GM12878 (cell line): Measurements from ENCODE around the gene DENND1C. TPM values are rescaled to one million over a fixed set of nuclear protein-coding genes. Genes with fewer than 3 reads are reported as not detected.

Experiments
- ASH2L ChIP-seq: fragments of 300-600, 200-600 bp; sonication (generic); IDR thresholded peaks from 2 replicates; pipeline ENCODE4 v1.6.1; 2017; ENCODE audit warnings: low read depth, mild to moderate bottlenecking, borderline replicate concordance
- ATF7 ChIP-seq: fragments of 450-650 bp; IDR thresholded peaks from 2 replicates; pipeline ENCODE4 v1.6.1; 2016; ENCODE audit warnings: low read depth, mild to moderate bottlenecking
- CBFB ChIP-seq: IDR thresholded peaks from 2 replicates; pipeline ENCODE4 v1.6.1; 2016; ENCODE audit warnings: antibody characterized with exemption, low read depth
- CREB1 ChIP-seq: IDR thresholded peaks from 2 replicates; pipeline ENCODE4 v1.6.1; 2012; ENCODE audit warnings: low read depth, mild to moderate bottlenecking, inconsistent platforms
- EED ChIP-seq: sonication (generic); IDR thresholded peaks from 2 replicates; pipeline ENCODE4 v1.6.1; 2016; ENCODE audit warnings: antibody characterized with exemption, low read depth
- GATAD2B ChIP-seq: fragments of 450-650 bp; conservative IDR thresholded peaks from 2 replicates; pipeline ENCODE4 v1.6.1; 2017; ENCODE audit warnings: low read depth, mild to moderate bottlenecking, moderate library complexity
- HDGF ChIP-seq: fragments of 450-650 bp; IDR thresholded peaks from 2 replicates; pipeline ENCODE4 v1.6.1; 2016; ENCODE audit warnings: antibody characterized with exemption
- MTA2 ChIP-seq: fragments of 450-650 bp; IDR thresholded peaks from 2 replicates; pipeline ENCODE4 v1.6.1; 2016; ENCODE audit warnings: low read depth, mild to moderate bottlenecking, moderate library complexity
- MYB ChIP-seq: fragments of 150-350 bp; IDR thresholded peaks from 2 replicates; pipeline ENCODE4 v1.6.1; 2014; ENCODE audit warnings: mild to moderate bottlenecking, low read depth, low read length, borderline replicate concordance
- PAX8 ChIP-seq: fragments of 450-650 bp; IDR thresholded peaks from 2 replicates; pipeline ENCODE4 v1.6.1; 2017; ENCODE audit warnings: mild to moderate bottlenecking, moderate library complexity
- RBBP5 ChIP-seq: fragments of 200-600 bp; sonication (generic); conservative IDR thresholded peaks from 2 replicates; pipeline ENCODE4 v1.6.1; 2016
- RFX5 ChIP-seq: IDR thresholded peaks from 2 replicates; pipeline ENCODE4 v1.6.1; 2011; ENCODE audit warnings: low read depth, low read length, improper control_type of control experiment
- SIN3A ChIP-seq: IDR thresholded peaks from 2 replicates; pipeline ENCODE4 v1.6.1; 2012; ENCODE audit warnings: low read depth, low read length, improper control_type of control experiment
- SUZ12 ChIP-seq: fragments of 200-600 bp; sonication (generic); IDR thresholded peaks from one replicate; pipeline ENCODE4 v1.6.1; 2018; ENCODE audit warnings: antibody characterized with exemption, mild to moderate bottlenecking; ENCODE audit not compliant: unreplicated experiment
- WRNIP1 ChIP-seq: IDR thresholded peaks from 2 replicates; pipeline ENCODE4 v1.6.1; 2011; ENCODE audit warnings: low read depth, low read length, improper control_type of control experiment, borderline replicate concordance
- ZBTB11 ChIP-seq: fragments of 450-650 bp; formaldehyde crosslinking; IDR thresholded peaks from 2 replicates; pipeline ENCODE4 v1.5.0; 2022; ENCODE audit warnings: mild to moderate bottlenecking, missing genetic modification characterization
- polyA plus RNA-seq, 11 experiments: library from polyadenylated mRNA; depleted of rRNA in 4 of 11; unstranded in 6 of 11; stranded (reverse) in 5 of 11; fragments of >200 nt; fragmentation: Nextera tagmentation in 4 of 11; fragmentation: Illumina TruSeq in 1 of 11; extraction: Ambion mirVana in 4 of 11; extraction: Trizol in 1 of 11; gene quantifications; 1 replicate in 1 of 11; 2 replicates in 10 of 11; pipeline versions ENCODE4 v1.2.1 to v1.2.3, GENCODE V29; 2011 to 2016; ENCODE audit warnings: inconsistent platforms in 2 of 11, missing spikeins in 2 of 11, low read depth in 1 of 11
- total RNA-seq, 4 experiments: library from RNA; depleted of rRNA in 3 of 4; stranded (reverse); fragments of >200 nt in 3 of 4; fragmentation: Illumina TruSeq in 1 of 4; extraction: Trizol in 1 of 4; gene quantifications; 2 replicates each; pipeline versions ENCODE4 v1.2.1 to v1.2.3, GENCODE V29; 2013 to 2021
- TF ChIP-seq, protein P1 (sequence below): fragments of 450-650 bp; formaldehyde crosslinking; IDR thresholded peaks from 2 replicates; pipeline ENCODE4 v1.4.0; 2022; ENCODE audit warnings: mild to moderate bottlenecking, moderate library complexity
- TF ChIP-seq, protein P2 (sequence below): IDR thresholded peaks from 2 replicates; pipeline ENCODE4 v1.6.1; 2012; ENCODE audit warnings: mild to moderate bottlenecking, low read depth, low read length

DENND1C gene
- total and polyA plus RNA-seq, 10 of the 15 experiments (the other 5 are each of a cell fraction or from before 2014, with no cell fraction given): 2.4 to 54.3 (median 32.7) TPM

DNA sequence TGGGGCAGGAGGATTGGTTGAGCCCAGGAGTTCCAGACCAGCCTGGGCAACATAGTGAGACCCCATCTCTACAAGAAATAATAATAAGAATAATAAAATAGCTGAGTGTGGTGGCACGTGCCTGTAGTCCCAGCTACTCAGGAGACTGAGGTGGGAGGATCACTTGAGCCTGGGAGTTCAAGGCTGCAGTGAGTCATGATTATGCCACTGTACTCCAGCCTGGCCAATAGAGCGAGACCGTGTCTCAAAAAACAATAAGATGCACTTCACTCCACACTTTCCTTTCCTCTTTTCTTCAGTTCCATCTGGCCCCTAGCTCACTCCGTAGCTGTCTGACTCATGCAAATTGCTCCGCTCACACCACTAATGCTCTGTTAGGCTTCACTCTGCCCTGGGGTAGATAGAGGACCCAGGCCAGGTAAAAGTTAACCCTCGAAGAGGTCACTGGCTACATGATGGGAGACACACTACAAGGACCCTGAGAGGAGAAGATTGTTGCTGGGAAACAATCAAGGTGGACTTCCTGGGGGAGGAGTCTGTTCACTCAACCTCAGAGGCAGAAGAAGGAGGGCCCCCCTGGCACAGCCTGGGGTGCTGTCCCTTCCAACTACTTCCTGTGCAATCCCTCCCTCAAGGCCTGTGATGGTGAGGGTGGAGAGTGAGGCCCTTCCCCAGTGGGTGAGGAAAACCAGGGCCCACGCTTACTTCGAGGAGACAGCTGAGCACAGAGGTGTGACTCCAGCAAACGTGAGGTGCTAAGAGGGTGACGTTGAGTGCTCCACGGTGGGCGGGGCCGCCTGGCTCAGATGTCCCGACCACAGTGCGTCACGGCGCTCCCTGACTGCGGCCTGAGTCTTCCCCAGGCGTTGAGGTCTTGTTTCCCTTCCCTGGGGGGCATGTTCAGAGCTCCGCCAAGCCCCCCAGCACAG, 40.4 kb upstream of the DENND1C start (continued):
- TF ChIP-seq MYB (0 out of 2 replicates have a peak, but pooled peaks have one; percentile 16), MTA2 (peak; percentile 69), HDGF (peak; percentile 84), GATAD2B (peak; percentile 93), RBBP5 (no peak), RFX5 (no peak), WRNIP1 (no peak), ATF7 (peak; percentile 88), CREB1 (peak; percentile 96), PAX8 (no peak), ZBTB11 (CRISPR knock-in tag) (no peak), ASH2L (no peak), SUZ12 (no peak), EED (peak; percentile 86), CBFB (no peak), SIN3A (peak; percentile 51; the same call in 1 of the 2 replicates)
- TF ChIP-seq, protein P1, sequence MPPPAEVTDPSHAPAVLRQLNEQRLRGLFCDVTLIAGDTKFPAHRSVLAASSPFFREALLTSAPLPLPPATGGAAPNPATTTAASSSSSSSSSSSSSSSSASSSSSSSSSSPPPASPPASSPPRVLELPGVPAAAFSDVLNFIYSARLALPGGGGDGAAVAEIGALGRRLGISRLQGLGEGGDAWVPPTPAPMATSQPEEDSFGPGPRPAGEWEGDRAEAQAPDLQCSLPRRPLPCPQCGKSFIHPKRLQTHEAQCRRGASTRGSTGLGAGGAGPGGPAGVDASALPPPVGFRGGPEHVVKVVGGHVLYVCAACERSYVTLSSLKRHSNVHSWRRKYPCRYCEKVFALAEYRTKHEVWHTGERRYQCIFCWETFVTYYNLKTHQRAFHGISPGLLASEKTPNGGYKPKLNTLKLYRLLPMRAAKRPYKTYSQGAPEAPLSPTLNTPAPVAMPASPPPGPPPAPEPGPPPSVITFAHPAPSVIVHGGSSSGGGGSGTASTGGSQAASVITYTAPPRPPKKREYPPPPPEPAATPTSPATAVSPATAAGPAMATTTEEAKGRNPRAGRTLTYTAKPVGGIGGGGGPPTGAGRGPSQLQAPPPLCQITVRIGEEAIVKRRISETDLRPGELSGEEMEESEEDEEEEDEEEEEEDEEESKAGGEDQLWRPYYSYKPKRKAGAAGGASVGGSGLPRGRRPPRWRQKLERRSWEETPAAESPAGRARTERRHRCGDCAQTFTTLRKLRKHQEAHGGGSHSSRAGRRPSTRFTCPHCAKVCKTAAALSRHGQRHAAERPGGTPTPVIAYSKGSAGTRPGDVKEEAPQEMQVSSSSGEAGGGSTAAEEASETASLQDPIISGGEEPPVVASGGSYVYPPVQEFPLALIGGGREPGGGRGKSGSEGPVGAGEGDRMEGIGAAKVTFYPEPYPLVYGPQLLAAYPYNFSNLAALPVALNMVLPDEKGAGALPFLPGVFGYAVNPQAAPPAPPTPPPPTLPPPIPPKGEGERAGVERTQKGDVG (CRISPR knock-in tag): no peak
- TF ChIP-seq, protein P2, sequence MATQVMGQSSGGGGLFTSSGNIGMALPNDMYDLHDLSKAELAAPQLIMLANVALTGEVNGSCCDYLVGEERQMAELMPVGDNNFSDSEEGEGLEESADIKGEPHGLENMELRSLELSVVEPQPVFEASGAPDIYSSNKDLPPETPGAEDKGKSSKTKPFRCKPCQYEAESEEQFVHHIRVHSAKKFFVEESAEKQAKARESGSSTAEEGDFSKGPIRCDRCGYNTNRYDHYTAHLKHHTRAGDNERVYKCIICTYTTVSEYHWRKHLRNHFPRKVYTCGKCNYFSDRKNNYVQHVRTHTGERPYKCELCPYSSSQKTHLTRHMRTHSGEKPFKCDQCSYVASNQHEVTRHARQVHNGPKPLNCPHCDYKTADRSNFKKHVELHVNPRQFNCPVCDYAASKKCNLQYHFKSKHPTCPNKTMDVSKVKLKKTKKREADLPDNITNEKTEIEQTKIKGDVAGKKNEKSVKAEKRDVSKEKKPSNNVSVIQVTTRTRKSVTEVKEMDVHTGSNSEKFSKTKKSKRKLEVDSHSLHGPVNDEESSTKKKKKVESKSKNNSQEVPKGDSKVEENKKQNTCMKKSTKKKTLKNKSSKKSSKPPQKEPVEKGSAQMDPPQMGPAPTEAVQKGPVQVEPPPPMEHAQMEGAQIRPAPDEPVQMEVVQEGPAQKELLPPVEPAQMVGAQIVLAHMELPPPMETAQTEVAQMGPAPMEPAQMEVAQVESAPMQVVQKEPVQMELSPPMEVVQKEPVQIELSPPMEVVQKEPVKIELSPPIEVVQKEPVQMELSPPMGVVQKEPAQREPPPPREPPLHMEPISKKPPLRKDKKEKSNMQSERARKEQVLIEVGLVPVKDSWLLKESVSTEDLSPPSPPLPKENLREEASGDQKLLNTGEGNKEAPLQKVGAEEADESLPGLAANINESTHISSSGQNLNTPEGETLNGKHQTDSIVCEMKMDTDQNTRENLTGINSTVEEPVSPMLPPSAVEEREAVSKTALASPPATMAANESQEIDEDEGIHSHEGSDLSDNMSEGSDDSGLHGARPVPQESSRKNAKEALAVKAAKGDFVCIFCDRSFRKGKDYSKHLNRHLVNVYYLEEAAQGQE: no peak
